WERI-Rb-1 (cell line): ENCODE results near the gene MUC5AC.
"Not testable (repeated sequence)": the region's sequence is repeated elsewhere in the genome, so short reads cannot be mapped to it uniquely, and the experiment has no call there.

ENCODE experiments used
- DNase-seq: peaks from one replicate; pipeline ENCODE4 v3.0.0-alpha.2; 2020
- H3K27ac ChIP-seq: fragments of 250-450 bp; sonication (Bioruptor Pico); 2 replicates; pipeline ENCODE4 v1.5.1; 2020; ENCODE audit warnings: mild to moderate bottlenecking, moderate library complexity
- H3K27me3 ChIP-seq: fragments of 250-450 bp; sonication (Bioruptor Pico); 2 replicates; pipeline ENCODE4 v1.5.1; 2021; ENCODE audit warnings: mild to moderate bottlenecking, low read depth, moderate library complexity; ENCODE audit not compliant: insufficient read depth, severe bottlenecking
- H3K36me3 ChIP-seq: fragments of 250-450 bp; sonication (Bioruptor Pico); 2 replicates; pipeline ENCODE4 v1.5.1; 2020; ENCODE audit warnings: mild to moderate bottlenecking, moderate library complexity
- H3K4me3 ChIP-seq: 2 replicates; pipeline ENCODE4 v1.5.1; 2011; ENCODE audit warnings: low read depth, mild to moderate bottlenecking, control low read depth, low read length
- H3K9me3 ChIP-seq: fragments of 250-450 bp; sonication (Bioruptor Pico); 2 replicates; pipeline ENCODE4 v1.5.1; 2021; ENCODE audit warnings: mild to moderate bottlenecking, moderate library complexity; ENCODE audit not compliant: severe bottlenecking
- TF ChIP-seq, protein P1 (sequence below): IDR thresholded peaks from 2 replicates; pipeline ENCODE4 v1.5.1; 2011; ENCODE audit warnings: low read depth, mild to moderate bottlenecking, control low read depth, inconsistent platforms, low read length

The MUC5AC gene

DNA sequence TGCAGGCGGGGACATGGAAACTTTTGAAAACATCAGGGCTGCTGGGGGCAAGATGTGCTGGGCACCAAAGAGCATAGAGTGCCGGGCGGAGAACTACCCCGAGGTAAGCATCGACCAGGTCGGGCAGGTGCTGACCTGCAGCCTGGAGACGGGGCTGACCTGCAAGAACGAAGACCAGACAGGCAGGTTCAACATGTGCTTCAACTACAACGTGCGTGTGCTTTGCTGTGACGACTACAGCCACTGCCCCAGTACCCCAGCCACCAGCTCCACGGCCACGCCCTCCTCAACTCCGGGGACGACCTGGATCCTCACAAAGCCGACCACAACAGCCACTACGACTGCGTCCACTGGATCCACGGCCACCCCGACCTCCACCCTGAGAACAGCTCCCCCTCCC is 84.5 kb downstream of the MUC5AC start:
- Histone ChIP-seq H3K27me3 (no peaks in the 10 kb centered on the region), H3K36me3 (no peaks in the 10 kb centered on the region), H3K4me3 (no peak overlapping the region), H3K27ac (no peak overlapping the region), H3K9me3 (no peaks in the 10 kb centered on the region)
- TF ChIP-seq, protein P1, sequence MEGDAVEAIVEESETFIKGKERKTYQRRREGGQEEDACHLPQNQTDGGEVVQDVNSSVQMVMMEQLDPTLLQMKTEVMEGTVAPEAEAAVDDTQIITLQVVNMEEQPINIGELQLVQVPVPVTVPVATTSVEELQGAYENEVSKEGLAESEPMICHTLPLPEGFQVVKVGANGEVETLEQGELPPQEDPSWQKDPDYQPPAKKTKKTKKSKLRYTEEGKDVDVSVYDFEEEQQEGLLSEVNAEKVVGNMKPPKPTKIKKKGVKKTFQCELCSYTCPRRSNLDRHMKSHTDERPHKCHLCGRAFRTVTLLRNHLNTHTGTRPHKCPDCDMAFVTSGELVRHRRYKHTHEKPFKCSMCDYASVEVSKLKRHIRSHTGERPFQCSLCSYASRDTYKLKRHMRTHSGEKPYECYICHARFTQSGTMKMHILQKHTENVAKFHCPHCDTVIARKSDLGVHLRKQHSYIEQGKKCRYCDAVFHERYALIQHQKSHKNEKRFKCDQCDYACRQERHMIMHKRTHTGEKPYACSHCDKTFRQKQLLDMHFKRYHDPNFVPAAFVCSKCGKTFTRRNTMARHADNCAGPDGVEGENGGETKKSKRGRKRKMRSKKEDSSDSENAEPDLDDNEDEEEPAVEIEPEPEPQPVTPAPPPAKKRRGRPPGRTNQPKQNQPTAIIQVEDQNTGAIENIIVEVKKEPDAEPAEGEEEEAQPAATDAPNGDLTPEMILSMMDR = no peak
- no peak for DNase-seq

DNA sequence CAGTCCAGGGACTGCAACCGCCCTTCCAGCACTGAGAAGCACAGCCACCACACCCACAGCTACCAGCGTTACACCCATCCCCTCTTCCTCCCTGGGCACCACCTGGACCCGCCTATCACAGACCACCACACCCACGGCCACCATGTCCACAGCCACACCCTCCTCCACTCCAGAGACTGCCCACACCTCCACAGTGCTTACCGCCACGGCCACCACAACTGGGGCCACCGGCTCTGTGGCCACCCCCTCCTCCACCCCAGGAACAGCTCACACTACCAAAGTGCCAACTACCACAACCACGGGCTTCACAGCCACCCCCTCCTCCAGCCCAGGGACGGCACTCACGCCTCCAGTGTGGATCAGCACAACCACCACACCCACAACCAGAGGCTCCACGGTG is 85.0 kb downstream of the MUC5AC start:
- H3K27ac ChIP-seq, H3K27me3 ChIP-seq, DNase-seq, H3K9me3 ChIP-seq, H3K4me3 ChIP-seq, H3K36me3 ChIP-seq: not testable (repeated sequence)

DNA sequence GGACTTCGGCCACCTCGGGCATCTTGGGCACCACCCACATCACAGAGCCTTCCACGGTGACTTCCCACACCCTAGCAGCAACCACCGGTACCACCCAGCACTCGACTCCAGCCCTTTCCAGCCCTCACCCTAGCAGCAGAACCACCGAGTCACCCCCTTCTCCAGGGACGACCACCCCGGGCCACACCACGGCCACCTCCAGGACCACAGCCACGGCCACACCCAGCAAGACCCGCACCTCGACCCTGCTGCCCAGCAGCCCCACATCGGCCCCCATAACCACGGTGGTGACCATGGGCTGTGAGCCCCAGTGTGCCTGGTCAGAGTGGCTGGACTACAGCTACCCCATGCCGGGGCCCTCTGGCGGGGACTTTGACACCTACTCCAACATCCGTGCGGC is 85.8 kb downstream of the MUC5AC start:
- not testable (repeated sequence) for H3K27ac ChIP-seq, H3K9me3 ChIP-seq, H3K36me3 ChIP-seq, H3K27me3 ChIP-seq, DNase-seq, H3K4me3 ChIP-seq

DNA sequence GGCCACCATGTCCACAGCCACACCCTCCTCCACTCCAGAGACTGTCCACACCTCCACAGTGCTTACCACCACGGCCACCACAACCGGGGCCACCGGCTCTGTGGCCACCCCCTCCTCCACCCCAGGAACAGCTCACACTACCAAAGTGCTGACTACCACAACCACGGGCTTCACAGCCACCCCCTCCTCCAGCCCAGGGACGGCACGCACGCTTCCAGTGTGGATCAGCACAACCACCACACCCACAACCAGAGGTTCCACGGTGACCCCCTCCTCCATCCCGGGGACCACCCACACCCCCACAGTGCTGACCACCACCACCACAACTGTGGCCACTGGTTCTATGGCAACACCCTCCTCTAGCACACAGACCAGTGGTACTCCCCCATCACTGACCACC is 86.8 kb downstream of the MUC5AC start:
- H3K27me3 ChIP-seq, DNase-seq, H3K36me3 ChIP-seq: not testable (repeated sequence)

DNA sequence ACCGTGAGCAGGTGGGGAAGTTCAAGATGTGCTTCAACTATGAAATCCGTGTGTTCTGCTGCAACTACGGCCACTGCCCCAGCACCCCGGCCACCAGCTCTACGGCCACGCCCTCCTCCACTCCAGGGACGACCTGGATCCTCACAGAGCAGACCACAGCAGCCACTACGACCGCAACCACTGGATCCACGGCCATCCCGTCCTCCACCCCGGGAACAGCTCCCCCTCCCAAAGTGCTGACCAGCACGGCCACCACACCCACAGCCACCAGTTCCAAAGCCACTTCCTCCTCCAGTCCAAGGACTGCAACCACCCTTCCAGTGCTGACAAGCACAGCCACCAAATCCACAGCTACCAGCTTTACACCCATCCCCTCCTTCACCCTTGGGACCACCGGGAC is 88.0 kb downstream of the MUC5AC start:
- H3K27me3 ChIP-seq, DNase-seq, H3K36me3 ChIP-seq, H3K9me3 ChIP-seq, H3K27ac ChIP-seq, H3K4me3 ChIP-seq: not testable (repeated sequence)

More for the DNA sequence above, 86.8 kb downstream of the MUC5AC start:
- not testable (repeated sequence) for H3K9me3 ChIP-seq, H3K27ac ChIP-seq, H3K4me3 ChIP-seq

DNA sequence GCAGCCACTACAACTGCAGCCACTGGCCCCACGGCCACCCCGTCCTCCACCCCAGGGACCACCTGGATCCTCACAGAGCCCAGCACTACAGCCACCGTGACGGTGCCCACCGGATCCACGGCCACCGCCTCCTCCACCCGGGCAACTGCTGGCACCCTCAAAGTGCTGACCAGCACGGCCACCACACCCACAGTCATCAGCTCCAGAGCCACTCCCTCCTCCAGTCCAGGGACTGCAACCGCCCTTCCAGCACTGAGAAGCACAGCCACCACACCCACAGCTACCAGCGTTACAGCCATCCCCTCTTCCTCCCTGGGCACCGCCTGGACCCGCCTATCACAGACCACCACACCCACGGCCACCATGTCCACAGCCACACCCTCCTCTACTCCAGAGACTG is 88.5 kb downstream of the MUC5AC start:
- H3K27me3 ChIP-seq = not testable (repeated sequence)

DNA sequence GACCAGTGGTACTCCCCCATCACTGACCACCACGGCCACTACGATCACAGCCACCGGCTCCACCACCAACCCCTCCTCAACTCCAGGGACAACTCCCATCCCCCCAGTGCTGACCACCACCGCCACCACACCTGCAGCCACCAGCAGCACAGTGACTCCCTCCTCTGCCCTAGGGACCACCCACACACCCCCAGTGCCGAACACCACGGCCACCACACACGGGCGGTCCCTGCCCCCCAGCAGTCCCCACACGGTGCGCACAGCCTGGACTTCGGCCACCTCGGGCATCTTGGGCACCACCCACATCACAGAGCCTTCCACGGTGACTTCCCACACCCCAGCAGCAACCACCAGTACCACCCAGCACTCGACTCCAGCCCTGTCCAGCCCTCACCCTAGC is 89.3 kb downstream of the MUC5AC start:
- DNase-seq, H3K27ac ChIP-seq, H3K36me3 ChIP-seq, H3K27me3 ChIP-seq, H3K9me3 ChIP-seq, H3K4me3 ChIP-seq: not testable (repeated sequence)

More for the DNA sequence above, 88.5 kb downstream of the MUC5AC start:
- DNase-seq, H3K4me3 ChIP-seq, H3K27ac ChIP-seq, H3K9me3 ChIP-seq, H3K36me3 ChIP-seq: not testable (repeated sequence)

DNA sequence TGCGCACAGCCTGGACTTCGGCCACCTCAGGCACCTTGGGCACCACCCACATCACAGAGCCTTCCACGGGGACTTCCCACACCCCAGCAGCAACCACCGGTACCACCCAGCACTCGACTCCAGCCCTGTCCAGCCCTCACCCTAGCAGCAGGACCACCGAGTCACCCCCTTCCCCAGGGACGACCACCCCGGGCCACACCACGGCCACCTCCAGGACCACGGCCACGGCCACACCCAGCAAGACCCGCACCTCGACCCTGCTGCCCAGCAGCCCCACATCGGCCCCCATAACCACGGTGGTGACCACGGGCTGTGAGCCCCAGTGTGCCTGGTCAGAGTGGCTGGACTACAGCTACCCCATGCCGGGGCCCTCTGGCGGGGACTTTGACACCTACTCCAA is 91.2 kb downstream of the MUC5AC start:
- H3K27me3 ChIP-seq, H3K9me3 ChIP-seq, DNase-seq: not testable (repeated sequence)

DNA sequence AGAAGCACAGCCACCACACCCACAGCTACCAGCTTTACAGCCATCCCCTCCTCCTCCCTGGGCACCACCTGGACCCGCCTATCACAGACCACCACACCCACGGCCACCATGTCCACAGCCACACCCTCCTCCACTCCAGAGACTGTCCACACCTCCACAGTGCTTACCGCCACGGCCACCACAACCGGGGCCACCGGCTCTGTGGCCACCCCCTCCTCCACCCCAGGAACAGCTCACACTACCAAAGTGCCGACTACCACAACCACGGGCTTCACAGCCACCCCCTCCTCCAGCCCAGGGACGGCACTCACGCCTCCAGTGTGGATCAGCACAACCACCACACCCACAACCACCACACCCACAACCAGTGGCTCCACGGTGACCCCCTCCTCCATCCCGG is 92.7 kb downstream of the MUC5AC start:
- H3K27me3 ChIP-seq, H3K27ac ChIP-seq, H3K4me3 ChIP-seq, H3K36me3 ChIP-seq, DNase-seq, H3K9me3 ChIP-seq: not testable (repeated sequence)

More for the DNA sequence above, 91.2 kb downstream of the MUC5AC start:
- H3K4me3 ChIP-seq, H3K36me3 ChIP-seq, H3K27ac ChIP-seq: not testable (repeated sequence)
